HG02588 (cell line): ENCODE measurements around the gene BNIPL.
A peak's percentile ranks its signal among the peaks of the same experiment; 100 is the strongest.

Source experiments
- ATAC-seq: cut with Tn5 transposase; IDR thresholded peaks from one replicate; pipeline ENCODE4 v1.9.1; 2021; ENCODE audit warnings: mild to moderate bottlenecking, moderate library complexity; ENCODE audit not compliant: unreplicated experiment

Gene BNIPL, protein sequence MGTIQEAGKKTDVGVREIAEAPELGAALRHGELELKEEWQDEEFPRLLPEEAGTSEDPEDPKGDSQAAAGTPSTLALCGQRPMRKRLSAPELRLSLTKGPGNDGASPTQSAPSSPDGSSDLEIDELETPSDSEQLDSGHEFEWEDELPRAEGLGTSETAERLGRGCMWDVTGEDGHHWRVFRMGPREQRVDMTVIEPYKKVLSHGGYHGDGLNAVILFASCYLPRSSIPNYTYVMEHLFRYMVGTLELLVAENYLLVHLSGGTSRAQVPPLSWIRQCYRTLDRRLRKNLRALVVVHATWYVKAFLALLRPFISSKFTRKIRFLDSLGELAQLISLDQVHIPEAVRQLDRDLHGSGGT

GRCh38 chr1:151036356-151036755 is at the start of gene BNIPL:
BNIPL (plus strand) TSS chr1:151036586; CDS start chr1:151036726, 140 bp downstream.
- no peak for ATAC-seq

- ATAC-seq: no peak
Observed at GRCh38 chr1:150987924-150988323, 48.5 kb upstream of the BNIPL start.

DNA sequence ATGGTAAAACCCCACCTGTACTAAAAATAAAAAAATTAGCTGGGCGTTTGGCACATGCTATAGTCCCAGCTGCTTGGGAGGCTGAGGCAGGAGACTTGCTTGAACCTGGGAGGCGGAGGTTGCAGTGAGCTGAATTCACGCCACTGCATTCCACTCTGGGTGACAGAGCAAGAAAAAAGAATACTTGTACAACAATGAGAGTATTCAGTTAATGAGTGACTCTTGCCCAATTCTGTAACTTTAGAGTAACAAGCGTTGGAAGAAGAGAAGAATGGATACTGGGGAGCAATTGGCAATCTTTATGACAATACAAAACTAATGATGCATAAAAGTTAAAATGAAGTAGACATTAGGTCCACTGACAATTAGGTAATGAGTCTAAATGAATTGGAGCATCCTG is 43.8 kb upstream of the BNIPL start:
- no peak for ATAC-seq

DNA sequence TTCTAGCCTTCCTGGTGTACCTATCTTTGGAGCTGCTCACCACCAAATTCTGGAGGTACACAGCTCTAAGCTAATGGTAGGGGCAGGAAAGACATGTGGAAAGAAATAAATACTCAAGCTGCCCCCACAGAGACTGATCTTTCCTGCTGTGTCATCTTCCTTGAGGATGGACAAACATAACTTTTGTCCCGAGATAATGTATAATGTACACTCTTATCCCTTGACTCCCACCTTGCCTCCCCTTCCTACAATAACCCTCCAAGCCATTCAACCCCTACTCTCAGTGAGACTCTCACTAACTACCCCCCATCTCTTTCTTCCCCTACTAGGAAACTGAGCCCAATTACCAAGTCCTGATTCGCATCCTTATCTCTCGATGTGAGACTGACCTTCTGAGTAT is 42.1 kb upstream of the BNIPL start:
- no peak for ATAC-seq

DNA sequence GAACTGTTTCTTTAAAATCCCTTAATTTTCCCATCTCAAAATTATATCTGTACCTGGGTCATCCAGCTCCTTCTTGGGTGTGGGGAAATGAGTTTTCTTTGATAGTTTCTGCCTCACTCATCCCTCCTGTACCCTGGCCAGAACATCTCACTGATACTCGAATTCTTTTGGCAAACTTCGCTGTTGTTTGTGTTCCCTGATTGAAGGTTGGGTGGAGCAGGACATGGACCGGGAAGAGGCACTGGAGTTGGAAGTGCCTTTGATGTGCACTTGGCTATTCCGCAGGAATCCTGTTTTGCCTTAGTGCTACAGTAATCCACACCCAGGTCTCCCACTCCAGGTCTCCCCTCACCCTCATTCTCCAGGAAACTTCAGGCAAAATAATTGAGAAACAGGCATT is 40.9 kb upstream of the BNIPL start:
- no peak for ATAC-seq

GRCh38 chr1:150995896-150996295 is 40.5 kb upstream of the BNIPL start:
- no peak for ATAC-seq

DNA sequence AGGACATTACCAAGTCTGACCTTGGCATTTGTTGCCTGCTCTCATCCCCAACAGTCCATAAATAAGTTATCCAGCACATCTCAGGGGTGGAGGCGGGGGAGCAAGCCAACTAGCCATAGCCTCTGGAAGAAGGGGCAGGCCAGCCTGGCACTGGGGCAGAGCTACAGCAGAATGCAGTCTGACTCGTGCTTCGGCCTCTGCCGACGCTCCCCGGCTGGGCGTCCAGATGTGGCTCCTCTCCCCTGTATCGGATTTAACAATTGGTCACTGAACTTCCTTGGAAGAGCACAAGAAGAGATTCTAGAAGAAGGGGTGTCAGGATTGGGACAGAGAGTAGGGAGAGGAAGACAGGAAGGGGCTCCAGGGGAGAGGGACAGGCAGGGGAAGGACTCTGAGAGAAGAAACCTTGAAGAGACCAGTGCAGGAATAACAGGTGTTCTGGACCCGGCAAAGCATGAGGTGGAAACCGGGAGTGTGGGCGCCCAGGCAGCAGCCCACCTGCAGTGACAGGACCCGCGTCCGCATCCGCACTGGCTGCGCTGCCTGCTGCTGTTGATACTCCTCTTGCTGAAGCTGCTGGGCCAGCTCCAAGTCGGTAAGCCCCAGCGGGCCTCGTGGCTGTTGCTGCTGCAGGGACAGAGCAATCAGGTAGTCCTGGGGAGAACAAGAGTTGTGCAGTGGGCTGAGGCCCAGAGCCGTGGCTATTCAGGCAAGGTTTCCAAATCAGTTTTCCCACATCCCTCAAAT is 39.1 kb upstream of the BNIPL start:
- no peak for ATAC-seq

DNA sequence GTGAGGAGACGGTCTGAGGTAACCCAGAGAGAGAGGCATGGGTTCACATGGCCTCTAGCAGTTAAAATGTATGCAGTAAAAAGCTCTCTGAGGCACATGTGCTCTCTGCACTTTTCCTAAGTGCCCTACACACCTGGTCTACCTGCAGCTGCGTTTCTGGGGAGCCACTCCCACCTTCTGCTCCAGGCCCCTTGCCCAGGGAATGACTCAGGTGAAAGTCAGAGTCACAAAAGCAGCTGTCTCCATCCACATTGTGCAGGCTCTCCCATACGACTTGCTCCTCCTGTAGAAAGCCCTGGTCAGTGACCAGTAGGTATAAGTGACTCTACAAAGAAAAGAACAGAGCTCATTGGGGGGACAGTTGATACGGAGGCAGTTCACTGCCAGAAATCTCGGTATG is 38.4 kb upstream of the BNIPL start:
- no peak for ATAC-seq

DNA sequence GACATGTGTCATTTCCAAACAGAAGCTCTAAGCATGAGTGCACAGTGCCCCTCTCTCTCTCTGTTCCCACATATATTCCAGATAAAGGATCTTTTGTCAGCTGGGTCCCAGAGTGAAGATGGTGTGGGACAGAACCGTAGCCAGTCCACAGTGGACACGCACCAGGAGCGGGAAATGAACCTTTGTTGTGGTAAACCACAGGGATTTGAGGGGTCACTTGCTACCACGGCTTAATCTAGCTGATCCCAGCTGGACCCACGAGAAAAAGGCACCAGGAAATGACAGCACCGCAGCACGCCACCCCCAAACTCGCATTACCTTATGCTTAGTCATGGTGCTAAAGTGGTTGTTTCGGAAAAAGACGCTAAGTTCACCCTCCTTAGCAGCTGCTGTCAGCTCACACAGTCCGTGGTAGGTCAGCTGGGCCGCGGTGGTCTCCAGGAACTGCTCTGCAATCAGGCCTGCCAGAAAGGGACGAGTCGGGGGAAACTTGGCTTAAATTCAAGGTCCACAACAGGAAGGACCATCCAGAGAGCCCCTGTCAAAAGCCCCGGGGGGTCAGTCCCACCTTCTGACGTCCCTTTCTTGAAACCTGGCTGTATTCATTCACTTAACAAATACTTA is 37.2 kb upstream of the BNIPL start:
- ATAC-seq: no peak

- ATAC-seq: no peak
Observed at GRCh38 chr1:150999926-151000325, 36.5 kb upstream of the BNIPL start.

- no peak for ATAC-seq
Observed at GRCh38 chr1:151000408-151000807, 36.0 kb upstream of the BNIPL start.

- ATAC-seq: no peak
Observed at GRCh38 chr1:151001602-151002001, 34.8 kb upstream of the BNIPL start.

DNA sequence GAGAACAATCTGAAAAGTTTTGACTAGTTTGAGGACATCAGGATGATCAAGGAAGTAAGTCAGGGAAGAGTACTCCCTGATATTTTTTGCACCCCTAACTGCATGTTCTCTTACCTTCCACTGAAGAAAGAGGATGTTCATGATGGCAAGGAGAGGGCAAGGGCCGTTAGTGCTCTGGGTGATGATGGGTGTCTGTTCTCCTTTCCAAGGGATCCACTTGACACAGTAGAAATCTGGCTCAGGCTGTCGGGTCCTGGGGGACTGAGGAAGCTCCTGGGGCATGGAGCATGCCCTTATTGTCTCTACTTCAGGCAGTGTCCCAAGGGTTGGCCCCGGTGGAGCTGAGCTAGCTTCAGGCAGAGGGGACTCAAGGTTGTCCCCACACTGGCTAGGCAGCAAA is 34.3 kb upstream of the BNIPL start:
- no peak for ATAC-seq

DNA sequence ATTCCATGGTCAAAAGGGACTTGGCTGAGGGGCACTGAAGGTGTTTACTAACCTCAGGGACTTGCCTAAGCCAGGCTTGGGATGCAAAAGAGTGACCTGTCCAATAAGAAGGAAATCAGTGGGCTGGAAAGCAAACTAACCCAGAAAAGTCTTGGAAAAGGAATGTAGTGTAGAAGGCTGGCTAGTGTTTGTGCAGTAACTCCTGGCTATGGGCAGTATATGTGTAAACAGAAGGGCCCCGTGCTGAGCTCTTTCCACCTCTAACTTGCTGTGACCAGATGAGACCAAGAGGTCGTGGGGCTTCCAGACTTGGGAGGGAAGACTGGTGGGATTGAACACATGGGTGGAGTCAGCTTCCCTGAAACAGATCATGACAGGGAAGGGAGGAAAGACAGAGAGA is 33.8 kb upstream of the BNIPL start:
- ATAC-seq: no peak

DNA sequence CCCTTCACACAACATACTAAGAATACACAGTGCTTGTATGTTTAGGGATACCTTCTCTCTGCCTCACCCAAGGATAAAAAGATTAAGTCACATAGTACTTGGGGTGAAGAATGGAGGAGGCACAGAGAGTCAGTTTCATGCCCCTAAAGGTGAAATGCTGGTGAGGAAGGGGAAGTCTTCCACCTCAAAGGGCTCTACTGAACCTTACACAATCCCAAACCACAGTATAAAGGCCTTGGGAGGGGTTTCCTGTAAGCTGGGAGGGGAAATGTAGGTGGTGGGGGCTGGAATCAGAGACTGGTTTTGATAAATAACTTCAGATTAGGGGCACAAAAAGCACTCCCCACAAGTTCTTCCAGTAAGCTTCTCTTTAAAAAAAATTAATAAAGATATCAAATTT is 33.2 kb upstream of the BNIPL start:
- no peak for ATAC-seq

GRCh38 chr1:151005729-151006319 is 30.6 kb upstream of the BNIPL start:
- no peak for ATAC-seq

GRCh38 chr1:151006327-151007052 is 29.9 kb upstream of the BNIPL start, which contains the start of gene MINDY1:
MINDY1 (minus strand) TSS chr1:151006902; CDS start chr1:151002617, 4,285 bp downstream.
- no peak for ATAC-seq

- ATAC-seq: no peak
Observed at GRCh38 chr1:151007853-151008243, 28.5 kb upstream of the BNIPL start.

- ATAC-seq: peak; percentile 75
Observed at GRCh38 chr1:151008244-151009205, 27.9 kb upstream of the BNIPL start, which contains the start of gene PRUNE1. PRUNE1 (plus strand) TSS chr1:151008449; CDS start chr1:151008633, 184 bp downstream.

GRCh38 chr1:151009206-151009587 is 27.2 kb upstream of the BNIPL start:
- no peak for ATAC-seq
